ENCODE data around the gene HDLBP. TPM values are rescaled to one million over a fixed set of nuclear protein-coding genes. Genes with fewer than 3 reads are reported as not detected.

HDLBP gene
- total RNA-seq, 1 experiment from 2014 or later, result 510 TPM

DNA sequence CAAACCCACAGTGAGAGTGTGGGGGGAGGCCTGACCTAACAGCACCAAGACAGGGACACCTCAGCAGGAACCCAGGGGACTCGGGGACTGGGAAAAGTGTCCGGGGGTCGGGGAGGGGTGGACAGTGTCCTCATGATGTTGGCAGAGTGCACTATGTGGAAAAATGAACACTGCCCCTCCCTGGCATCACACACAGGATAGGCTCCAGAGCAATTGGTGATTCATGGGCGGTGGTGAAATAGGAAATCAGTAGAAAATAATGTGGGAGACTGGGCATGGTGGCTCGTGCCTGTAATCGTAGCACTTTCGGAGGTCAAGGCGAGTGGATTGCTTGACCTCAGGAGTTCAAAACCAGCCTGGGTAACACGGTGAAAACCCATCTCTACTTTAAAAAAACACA lies 130.6 kb downstream of the HDLBP start:
- no peaks in the 10 kb centered on the region for H3K27me3 ChIP-seq (replicated peaks; ENCODE audit: insufficient read depth, low read depth, low read length, poor library complexity)
- ChIA-PET POLR2A (ENCODE audit: low non-redundant PET) (no interaction called here), CTCF (no interaction called here)
- H3K36me3 ChIP-seq (ENCODE audit: insufficient read depth, low read length, poor library complexity, severe bottlenecking), result no peaks in the 10 kb centered on the region
- H3K9me3 ChIP-seq (ENCODE audit: low read depth, low read length, poor library complexity, severe bottlenecking), result no peaks in the 10 kb centered on the region
- no peak for DNase-seq (ENCODE audit: low spot score)
- no peaks in the 10 kb centered on the region for H3K4me1 ChIP-seq (ENCODE audit: insufficient read depth, low read length, poor library complexity, severe bottlenecking)
- intact Hi-C loops (cut with micrococcal nuclease; ENCODE audit: unreplicated experiment), result no loop called here
- no TSS peak for BruUV-seq (replicated peaks)
- no peak for TF ChIP-seq EZH2 (IDR thresholded peaks at IDR 0.05; ENCODE audit: borderline replicate concordance, low read depth, low read length, poor library complexity, severe bottlenecking)
- TF ChIP-seq, protein P1, sequence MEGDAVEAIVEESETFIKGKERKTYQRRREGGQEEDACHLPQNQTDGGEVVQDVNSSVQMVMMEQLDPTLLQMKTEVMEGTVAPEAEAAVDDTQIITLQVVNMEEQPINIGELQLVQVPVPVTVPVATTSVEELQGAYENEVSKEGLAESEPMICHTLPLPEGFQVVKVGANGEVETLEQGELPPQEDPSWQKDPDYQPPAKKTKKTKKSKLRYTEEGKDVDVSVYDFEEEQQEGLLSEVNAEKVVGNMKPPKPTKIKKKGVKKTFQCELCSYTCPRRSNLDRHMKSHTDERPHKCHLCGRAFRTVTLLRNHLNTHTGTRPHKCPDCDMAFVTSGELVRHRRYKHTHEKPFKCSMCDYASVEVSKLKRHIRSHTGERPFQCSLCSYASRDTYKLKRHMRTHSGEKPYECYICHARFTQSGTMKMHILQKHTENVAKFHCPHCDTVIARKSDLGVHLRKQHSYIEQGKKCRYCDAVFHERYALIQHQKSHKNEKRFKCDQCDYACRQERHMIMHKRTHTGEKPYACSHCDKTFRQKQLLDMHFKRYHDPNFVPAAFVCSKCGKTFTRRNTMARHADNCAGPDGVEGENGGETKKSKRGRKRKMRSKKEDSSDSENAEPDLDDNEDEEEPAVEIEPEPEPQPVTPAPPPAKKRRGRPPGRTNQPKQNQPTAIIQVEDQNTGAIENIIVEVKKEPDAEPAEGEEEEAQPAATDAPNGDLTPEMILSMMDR (conservative IDR thresholded peaks at IDR 0.05; ENCODE audit: low read depth, low read length), result no peak
- no peak overlapping the region for H3K4me3 ChIP-seq (ENCODE audit: low read depth, low read length, poor library complexity, severe bottlenecking)
- H3K27ac ChIP-seq (ENCODE audit: low read depth, low read length, poor library complexity, severe bottlenecking), result no peak overlapping the region

DNA sequence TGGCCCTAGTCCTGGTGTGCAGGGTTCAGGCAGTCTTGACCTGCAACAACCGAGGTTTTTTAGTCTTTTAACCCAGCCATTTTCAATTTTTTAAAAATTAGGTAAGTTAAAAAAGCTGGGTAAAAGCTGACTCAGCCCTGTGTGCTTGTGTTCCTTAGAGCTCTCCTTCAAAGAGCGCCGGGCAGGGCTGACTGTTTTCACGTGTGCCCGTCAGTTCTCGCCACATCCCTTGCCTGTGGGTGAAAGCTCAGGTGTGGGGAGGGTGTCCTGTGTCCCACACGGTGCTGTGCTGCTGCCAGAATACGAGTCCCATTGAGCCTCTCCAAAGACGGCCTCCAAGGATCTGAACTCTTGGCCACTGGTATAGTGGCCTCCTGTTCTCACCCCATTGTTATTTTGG lies 132.3 kb downstream of the HDLBP start:
- Histone ChIP-seq H3K36me3 (ENCODE audit: insufficient read depth, low read length, poor library complexity, severe bottlenecking) (no peaks in the 10 kb centered on the region), H3K27ac (ENCODE audit: low read depth, low read length, poor library complexity, severe bottlenecking) (no peak overlapping the region), H3K27me3 (replicated peaks; ENCODE audit: insufficient read depth, low read depth, low read length, poor library complexity) (no peaks in the 10 kb centered on the region), H3K9me3 (ENCODE audit: low read depth, low read length, poor library complexity, severe bottlenecking) (no peaks in the 10 kb centered on the region), H3K4me3 (ENCODE audit: low read depth, low read length, poor library complexity, severe bottlenecking) (no peak overlapping the region), H3K4me1 (ENCODE audit: insufficient read depth, low read length, poor library complexity, severe bottlenecking) (no peaks in the 10 kb centered on the region)
- ChIA-PET CTCF (no interaction called here), POLR2A (ENCODE audit: low non-redundant PET) (no interaction called here)
- BruUV-seq (replicated peaks), result no TSS peak
- DNase-seq (ENCODE audit: low spot score), result no peak
- TF ChIP-seq, protein P1 (conservative IDR thresholded peaks at IDR 0.05; ENCODE audit: low read depth, low read length), result no peak
- TF ChIP-seq EZH2 (IDR thresholded peaks at IDR 0.05; ENCODE audit: borderline replicate concordance, low read depth, low read length, poor library complexity, severe bottlenecking), result no peak
- intact Hi-C loops (cut with micrococcal nuclease; ENCODE audit: unreplicated experiment), result no loop called here

DNA sequence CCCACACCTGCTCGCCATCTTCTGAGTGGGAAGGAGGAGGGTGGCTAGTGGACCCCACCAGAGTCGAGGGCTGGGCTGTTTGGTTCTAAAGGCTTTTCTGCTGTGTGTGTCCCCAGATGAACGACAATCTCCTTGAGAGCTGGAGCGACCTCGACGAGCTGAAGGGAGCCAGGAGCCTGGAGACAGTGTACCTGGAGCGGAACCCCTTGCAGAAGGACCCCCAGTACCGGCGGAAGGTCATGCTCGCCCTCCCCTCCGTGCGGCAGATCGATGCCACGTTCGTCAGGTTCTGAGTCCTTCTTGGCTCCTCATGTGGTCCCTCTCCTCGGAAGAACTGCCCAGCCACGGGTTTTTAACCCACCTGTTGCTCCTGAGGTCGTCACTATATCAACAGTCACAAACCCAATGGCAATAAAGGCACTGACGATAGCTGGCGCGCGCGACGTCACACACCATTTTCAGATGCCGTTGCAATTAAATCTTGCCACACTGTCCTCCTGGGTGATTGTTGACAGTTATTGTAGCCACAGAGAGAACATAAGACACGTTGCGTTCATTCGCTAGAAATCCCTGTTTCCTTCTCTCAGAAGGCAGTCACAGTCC lies 132.8 kb downstream of the HDLBP start:
- no peak overlapping the region for H3K27ac ChIP-seq (ENCODE audit: low read depth, low read length, poor library complexity, severe bottlenecking)
- intact Hi-C loops (cut with micrococcal nuclease; ENCODE audit: unreplicated experiment), result no loop called here
- BruUV-seq (replicated peaks), result no TSS peak
- DNase-seq (ENCODE audit: low spot score), result no peak
- ChIA-PET POLR2A (ENCODE audit: low non-redundant PET) (no interaction called here), CTCF (no interaction called here)
- H3K9me3 ChIP-seq (ENCODE audit: low read depth, low read length, poor library complexity, severe bottlenecking), result no peaks in the 10 kb centered on the region
- H3K27me3 ChIP-seq (replicated peaks; ENCODE audit: insufficient read depth, low read depth, low read length, poor library complexity), result no peaks in the 10 kb centered on the region
- no peaks in the 10 kb centered on the region for H3K4me1 ChIP-seq (ENCODE audit: insufficient read depth, low read length, poor library complexity, severe bottlenecking)
- TF ChIP-seq, protein P1 (conservative IDR thresholded peaks at IDR 0.05; ENCODE audit: low read depth, low read length), result no peak
- TF ChIP-seq EZH2 (IDR thresholded peaks at IDR 0.05; ENCODE audit: borderline replicate concordance, low read depth, low read length, poor library complexity, severe bottlenecking), result no peak
- no peaks in the 10 kb centered on the region for H3K36me3 ChIP-seq (ENCODE audit: insufficient read depth, low read length, poor library complexity, severe bottlenecking)
- H3K4me3 ChIP-seq (ENCODE audit: low read depth, low read length, poor library complexity, severe bottlenecking), result no peak overlapping the region
